HepG2 (cell line): ENCODE results near the gene STAT6. TPM values are rescaled to one million over a fixed set of nuclear protein-coding genes. Genes with fewer than 3 reads are reported as not detected.

ENCODE experiments used
- ATRX ChIP-seq: sonication (generic); formaldehyde crosslinking; IDR thresholded peaks from 2 replicates; pipeline ENCODE4 v1.4.0; 2020; ENCODE audit warnings: missing genetic modification reagents, borderline replicate concordance
- DR1 ChIP-seq: sonication (generic); formaldehyde crosslinking; IDR thresholded peaks from 2 replicates; pipeline ENCODE4 v1.8.0; 2021; ENCODE audit warnings: mild to moderate bottlenecking, missing genetic modification reagents, inconsistent platforms
- DRAP1 ChIP-seq: IDR thresholded peaks from 2 replicates; pipeline ENCODE4 v1.6.1; 2016; ENCODE audit warnings: missing genetic modification reagents, missing compliant biosample characterization
- FOXC1 ChIP-seq: sonication (generic); formaldehyde crosslinking; IDR thresholded peaks from 2 replicates; pipeline ENCODE4 v1.8.0; 2022; ENCODE audit warnings: mild to moderate bottlenecking, missing genetic modification reagents, borderline replicate concordance
- FOXK2 ChIP-seq: fragments of 450-650 bp; IDR thresholded peaks from 2 replicates; pipeline ENCODE4 v1.6.1; 2016
- GATAD1 ChIP-seq: IDR thresholded peaks from 2 replicates; pipeline ENCODE4 v1.6.1; 2016; ENCODE audit warnings: missing genetic modification reagents, missing compliant biosample characterization
- HDAC1 ChIP-seq: sonication (generic); formaldehyde crosslinking; IDR thresholded peaks from 2 replicates; pipeline ENCODE4 v1.5.1; 2020; ENCODE audit warnings: mild to moderate bottlenecking, missing genetic modification reagents
- HMG20A ChIP-seq: IDR thresholded peaks from 2 replicates; pipeline ENCODE4 v1.6.1; 2016; ENCODE audit warnings: borderline replicate concordance
- HMGA1 ChIP-seq: sonication (generic); formaldehyde crosslinking; conservative IDR thresholded peaks from 2 replicates; pipeline ENCODE4 v1.4.0; 2020; ENCODE audit warnings: missing genetic modification reagents
- HOXA3 ChIP-seq: sonication (generic); formaldehyde crosslinking; IDR thresholded peaks from 2 replicates; pipeline ENCODE4 v1.5.0; 2020; ENCODE audit warnings: missing genetic modification reagents
- ISL2 ChIP-seq: sonication (generic); formaldehyde crosslinking; IDR thresholded peaks from 2 replicates; pipeline ENCODE4 v1.5.0; 2020; ENCODE audit warnings: missing genetic modification reagents
- NBN ChIP-seq: fragments of 450-650 bp; conservative IDR thresholded peaks from 2 replicates; pipeline ENCODE4 v1.6.1; 2017
- PAWR ChIP-seq: sonication (generic); formaldehyde crosslinking; IDR thresholded peaks from 2 replicates; pipeline ENCODE4 v1.4.0; 2020; ENCODE audit warnings: missing genetic modification reagents, mild to moderate bottlenecking, borderline replicate concordance
- PHB2 ChIP-seq: fragments of 450-650 bp; IDR thresholded peaks from 2 replicates; pipeline ENCODE4 v1.6.1; 2018; ENCODE audit not compliant: partially characterized antibody
- SAFB2 ChIP-seq: sonication (generic); formaldehyde crosslinking; IDR thresholded peaks from 2 replicates; pipeline ENCODE4 v1.5.1; 2020; ENCODE audit warnings: missing genetic modification reagents, low read depth, mild to moderate bottlenecking, borderline replicate concordance
- SMC3 ChIP-seq: IDR thresholded peaks from 2 replicates; pipeline ENCODE4 v1.6.1; 2011; ENCODE audit warnings: low read length, improper control_type of control experiment
- SOX5 ChIP-seq: IDR thresholded peaks from 2 replicates; pipeline ENCODE4 v1.6.1; 2016; ENCODE audit warnings: borderline replicate concordance
- SP140L ChIP-seq: sonication (generic); formaldehyde crosslinking; IDR thresholded peaks from 2 replicates; pipeline ENCODE4 v1.4.0; 2020; ENCODE audit warnings: missing genetic modification reagents, borderline replicate concordance
- TARDBP ChIP-seq: sonication (generic); formaldehyde crosslinking; IDR thresholded peaks from 2 replicates; pipeline ENCODE4 v1.8.0; 2022; ENCODE audit warnings: mild to moderate bottlenecking, missing genetic modification reagents
- TEAD3 ChIP-seq: optimal IDR thresholded peaks from 2 replicates; pipeline ENCODE3; 2016; ENCODE audit warnings: borderline replicate concordance
- THRA ChIP-seq: sonication (generic); formaldehyde crosslinking; IDR thresholded peaks from 2 replicates; pipeline ENCODE4 v1.4.0; 2020; ENCODE audit warnings: missing genetic modification reagents, borderline replicate concordance
- YEATS2 ChIP-seq: sonication (generic); formaldehyde crosslinking; IDR thresholded peaks from 2 replicates; pipeline ENCODE4 v1.4.0; 2020; ENCODE audit warnings: missing genetic modification reagents, borderline replicate concordance
- ZFP36 ChIP-seq: fragments of 150-350 bp; IDR thresholded peaks from 2 replicates; pipeline ENCODE4 v1.6.1; 2018; ENCODE audit warnings: borderline replicate concordance, low read length, low read depth; ENCODE audit not compliant: partially characterized antibody
- ZNF12 ChIP-seq: sonication (generic); formaldehyde crosslinking; IDR thresholded peaks from 2 replicates; pipeline ENCODE4 v1.5.0; 2020; ENCODE audit warnings: missing genetic modification reagents
- ZNF350 ChIP-seq: sonication (generic); formaldehyde crosslinking; IDR thresholded peaks from 2 replicates; pipeline ENCODE4 v1.4.0; 2020; ENCODE audit warnings: mild to moderate bottlenecking, low read depth, missing genetic modification reagents, borderline replicate concordance
- ZNF441 ChIP-seq: sonication (generic); formaldehyde crosslinking; IDR thresholded peaks from 2 replicates; pipeline ENCODE4 v1.7.0; 2021; ENCODE audit warnings: missing genetic modification reagents, borderline replicate concordance
- ZNF501 ChIP-seq: sonication (generic); formaldehyde crosslinking; IDR thresholded peaks from 2 replicates; pipeline ENCODE4 v1.5.1; 2020; ENCODE audit warnings: mild to moderate bottlenecking, moderate library complexity, missing genetic modification reagents
- ZNF558 ChIP-seq: sonication (generic); formaldehyde crosslinking; IDR thresholded peaks from 2 replicates; pipeline ENCODE4 v1.9.0; 2022; ENCODE audit warnings: mild to moderate bottlenecking, missing genetic modification reagents, borderline replicate concordance
- ZNF619 ChIP-seq: sonication (generic); formaldehyde crosslinking; IDR thresholded peaks from 2 replicates; pipeline ENCODE4 v1.4.0; 2020; ENCODE audit warnings: mild to moderate bottlenecking, missing genetic modification reagents
- ZNF879 ChIP-seq: sonication (generic); formaldehyde crosslinking; IDR thresholded peaks from 2 replicates; pipeline ENCODE4 v1.8.1; 2023; ENCODE audit warnings: missing genetic modification reagents
- polyA plus RNA-seq, 8 experiments: library from polyadenylated mRNA; depleted of rRNA in 3 of 8; stranded (reverse) in 7 of 8; unstranded in 1 of 8; fragments of >200 nt; fragmentation: Illumina TruSeq in 4 of 8; extraction: Trizol in 4 of 8; gene quantifications; 2 replicates each; pipeline versions ENCODE4 v1.2.1 to v1.2.3, GENCODE V29; 2011 to 2016; ENCODE audit warnings: low read depth in 4 of 8, missing spikeins in 1 of 8, mixed read lengths in 1 of 8; ENCODE audit not compliant: insufficient read depth in 1 of 8
- total RNA-seq, 5 experiments: library from RNA; depleted of rRNA; stranded (reverse); fragments of >200 nt; fragmentation: Illumina TruSeq; extraction: Trizol; gene quantifications; 2 replicates each; pipeline ENCODE4 v1.2.3, GENCODE V29; 2016; ENCODE audit warnings: low read depth in 1 of 5
- TF ChIP-seq, protein P1 (sequence below): sonication (generic); formaldehyde crosslinking; IDR thresholded peaks from 2 replicates; pipeline ENCODE4 v1.5.1; 2020; ENCODE audit warnings: missing genetic modification reagents, mild to moderate bottlenecking, borderline replicate concordance

STAT6 gene
- total and polyA plus RNA-seq, 2 of the 13 experiments (the other 11 are each of a cell fraction or from before 2014, with no cell fraction given) = 28.0 to 62.2 TPM

GRCh38 chr12:57078519-57079404, 32.4 kb downstream of the STAT6 start, which contains the start of gene NEMP1 (continued):
- peak; percentile 83 for TF ChIP-seq DRAP1 (CRISPR knock-in tag)
- no peak for TF ChIP-seq ZFP36
- TF ChIP-seq ZNF501 (CRISPR knock-in tag) = peak; percentile 76
- TF ChIP-seq HMG20A = no peak
- TF ChIP-seq PAWR = no peak
- TF ChIP-seq HDAC1 (CRISPR knock-in tag) = peak; percentile 95
- no peak; the same call in none of the 2 replicates for TF ChIP-seq ZNF350 (CRISPR knock-in tag)
- TF ChIP-seq SP140L (CRISPR knock-in tag) = peak; percentile 25; the same call in 1 of the 2 replicates
- TF ChIP-seq DR1 (CRISPR knock-in tag) = no peak
- no peak for TF ChIP-seq TARDBP (CRISPR knock-in tag)
- TF ChIP-seq ZNF879 (CRISPR knock-in tag) = no peak
- peak; percentile 17 for TF ChIP-seq TEAD3
- peak; percentile 88; the same call in 1 of the 2 replicates for TF ChIP-seq YEATS2 (CRISPR knock-in tag)
- TF ChIP-seq GATAD1 (CRISPR knock-in tag) = peak; percentile 88
- TF ChIP-seq SAFB2 (CRISPR knock-in tag) = no peak
- TF ChIP-seq THRA (CRISPR knock-in tag) = 0 out of 2 replicates have a peak, but pooled peaks have one; percentile 46
- peak; percentile 89 for TF ChIP-seq FOXK2
- 0 out of 2 replicates have a peak, but pooled peaks have one; percentile 56 for TF ChIP-seq ZNF558 (CRISPR knock-in tag)
- peak; percentile 44; the same call in 1 of the 2 replicates for TF ChIP-seq FOXC1 (CRISPR knock-in tag)
- TF ChIP-seq NBN = no peak
- TF ChIP-seq SOX5 (CRISPR knock-in tag) = peak; percentile 47; the same call in 1 of the 2 replicates
- TF ChIP-seq ISL2 (CRISPR knock-in tag) = no peak
- no peak for TF ChIP-seq SMC3
- no peak for TF ChIP-seq HMGA1 (CRISPR knock-in tag)
- TF ChIP-seq PHB2 = no peak
- no peak for TF ChIP-seq ZNF619 (CRISPR knock-in tag)
- TF ChIP-seq, protein P1, sequence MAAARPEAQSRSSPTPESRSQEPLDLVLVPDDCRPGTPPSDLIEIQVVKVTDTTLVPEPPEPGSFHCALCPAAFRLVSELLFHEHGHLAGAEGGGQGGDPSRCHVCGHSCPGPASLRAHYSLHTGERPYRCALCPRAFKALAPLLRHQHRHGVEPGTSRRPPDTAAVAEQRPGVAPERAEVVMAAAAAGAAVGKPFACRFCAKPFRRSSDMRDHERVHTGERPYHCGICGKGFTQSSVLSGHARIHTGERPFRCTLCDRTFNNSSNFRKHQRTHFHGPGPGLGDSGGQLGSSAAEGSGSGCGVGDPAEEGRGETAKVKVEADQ (CRISPR knock-in tag) = no peak
- TF ChIP-seq ATRX (CRISPR knock-in tag) = no peak
- no peak for TF ChIP-seq ZNF12 (CRISPR knock-in tag)
- no peak for TF ChIP-seq ZNF441 (CRISPR knock-in tag)
- TF ChIP-seq HOXA3 (CRISPR knock-in tag) = peak; percentile 74; the same call in 1 of the 2 replicates
